Tibial nerve (tissue), 4 donors: Measurements from ENCODE around the gene SPATC1L.

Experiments used
- EP300 ChIP-seq, 2 donors: sonication (generic); formaldehyde crosslinking; IDR thresholded peaks; one replicate each; pipeline ENCODE4 v1.6.1; 2017; ENCODE audit warnings: antibody characterized with exemption in 2 of 2, mild to moderate bottlenecking in 1 of 2
- TF ChIP-seq, protein P1 (sequence below), 5 experiments: fragments of 200-600 bp in 3 of 5; fragments of 450-650 bp in 2 of 5; sonication (generic) in 3 of 5; IDR thresholded peaks; one replicate each; pipeline ENCODE4 v1.5.1; 2016 to 2019; ENCODE audit warnings: antibody characterized with exemption in 5 of 5, mild to moderate bottlenecking in 3 of 5, moderate library complexity in 2 of 5

DNA sequence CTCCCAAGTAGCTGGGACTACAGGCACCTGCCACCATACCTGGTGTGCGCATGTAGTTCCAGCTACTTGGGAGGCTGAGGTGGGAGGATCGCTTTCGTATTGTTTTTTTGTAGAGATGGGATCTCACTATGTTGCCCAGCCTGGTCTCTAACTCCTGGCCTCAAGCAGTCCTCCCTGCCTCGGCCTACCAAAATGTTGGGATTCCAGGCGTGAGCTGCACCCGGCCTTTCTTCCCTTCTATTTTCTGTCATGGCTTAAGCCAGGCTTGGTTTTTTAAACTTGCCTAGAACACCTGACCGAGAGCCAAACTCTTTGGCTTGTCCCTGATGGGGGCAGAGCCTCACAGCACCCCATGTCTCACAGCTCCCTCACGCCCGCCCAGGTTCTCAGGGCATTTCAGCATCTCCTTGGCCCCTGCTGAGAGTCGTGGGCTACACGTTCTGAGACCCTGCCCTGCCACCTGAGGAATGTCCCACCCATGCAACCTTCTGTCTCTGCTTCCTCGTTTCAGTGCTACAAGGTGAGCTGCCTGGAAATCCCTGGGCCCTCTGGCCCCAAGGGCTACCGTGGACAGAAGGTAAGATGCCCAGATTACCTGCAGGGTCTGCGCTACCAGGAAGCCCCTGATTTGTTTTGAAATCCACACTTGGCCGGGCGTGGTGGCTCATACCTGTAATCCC is 70.6 kb downstream of the SPATC1L start:
- TF ChIP-seq, protein P1, sequence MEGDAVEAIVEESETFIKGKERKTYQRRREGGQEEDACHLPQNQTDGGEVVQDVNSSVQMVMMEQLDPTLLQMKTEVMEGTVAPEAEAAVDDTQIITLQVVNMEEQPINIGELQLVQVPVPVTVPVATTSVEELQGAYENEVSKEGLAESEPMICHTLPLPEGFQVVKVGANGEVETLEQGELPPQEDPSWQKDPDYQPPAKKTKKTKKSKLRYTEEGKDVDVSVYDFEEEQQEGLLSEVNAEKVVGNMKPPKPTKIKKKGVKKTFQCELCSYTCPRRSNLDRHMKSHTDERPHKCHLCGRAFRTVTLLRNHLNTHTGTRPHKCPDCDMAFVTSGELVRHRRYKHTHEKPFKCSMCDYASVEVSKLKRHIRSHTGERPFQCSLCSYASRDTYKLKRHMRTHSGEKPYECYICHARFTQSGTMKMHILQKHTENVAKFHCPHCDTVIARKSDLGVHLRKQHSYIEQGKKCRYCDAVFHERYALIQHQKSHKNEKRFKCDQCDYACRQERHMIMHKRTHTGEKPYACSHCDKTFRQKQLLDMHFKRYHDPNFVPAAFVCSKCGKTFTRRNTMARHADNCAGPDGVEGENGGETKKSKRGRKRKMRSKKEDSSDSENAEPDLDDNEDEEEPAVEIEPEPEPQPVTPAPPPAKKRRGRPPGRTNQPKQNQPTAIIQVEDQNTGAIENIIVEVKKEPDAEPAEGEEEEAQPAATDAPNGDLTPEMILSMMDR (IDR thresholded peaks at IDR 0.05): no peak
- no peak for TF ChIP-seq EP300 (IDR thresholded peaks at IDR 0.05)
